GM12872 (cell line): ENCODE data around the gene UNK.

Experiments used
- CTCF ChIP-seq: IDR thresholded peaks from 3 replicates; pipeline ENCODE4 v1.5.1; 2011; ENCODE audit warnings: low read depth, mild to moderate bottlenecking, low read length, moderate library complexity; ENCODE audit not compliant: insufficient read depth

The UNK gene

GRCh38 chr17:75846692-75847613, 62.3 kb downstream of the UNK start:
- no peak for TF ChIP-seq CTCF

GRCh38 chr17:75847614-75848522, 63.3 kb downstream of the UNK start:
- TF ChIP-seq CTCF, result no peak

GRCh38 chr17:75848523-75849278, 64.1 kb downstream of the UNK start:
- peak; percentile 83 for TF ChIP-seq CTCF

- TF ChIP-seq CTCF, result no peak
Observed at GRCh38 chr17:75849279-75849646, 64.7 kb downstream of the UNK start.

GRCh38 chr17:75849724-75850123, 65.1 kb downstream of the UNK start:
- no peak for TF ChIP-seq CTCF

GRCh38 chr17:75850928-75851692, 66.5 kb downstream of the UNK start:
- no peak for TF ChIP-seq CTCF
